RPMI8226 (cell line): Measurements from ENCODE around the gene ADARB2.

Source experiments
- DNase-seq: peaks from one replicate; pipeline ENCODE4 v3.0.0-alpha.2; 2015

ADARB2 gene

DNA sequence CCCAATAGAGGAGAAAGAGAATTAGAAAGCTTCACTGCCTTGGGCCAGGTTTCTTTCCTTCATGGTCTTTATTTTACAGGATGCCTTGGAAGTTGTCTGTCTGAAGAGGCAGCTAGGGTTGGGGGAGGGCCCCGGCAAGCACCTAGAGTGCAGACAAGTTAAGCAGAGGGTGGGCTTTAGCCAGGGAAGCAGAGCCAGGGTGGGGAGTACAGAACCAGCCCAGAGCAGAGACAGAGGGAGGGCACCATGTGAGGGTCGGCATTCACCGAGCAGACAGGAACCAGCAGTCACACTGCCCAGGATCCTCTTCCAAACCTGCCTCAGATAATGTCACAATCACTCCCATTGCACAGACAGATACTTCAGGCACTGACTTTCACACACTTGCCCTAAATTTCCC lies 75.9 kb downstream of the ADARB2 start:
- no peak for DNase-seq

DNA sequence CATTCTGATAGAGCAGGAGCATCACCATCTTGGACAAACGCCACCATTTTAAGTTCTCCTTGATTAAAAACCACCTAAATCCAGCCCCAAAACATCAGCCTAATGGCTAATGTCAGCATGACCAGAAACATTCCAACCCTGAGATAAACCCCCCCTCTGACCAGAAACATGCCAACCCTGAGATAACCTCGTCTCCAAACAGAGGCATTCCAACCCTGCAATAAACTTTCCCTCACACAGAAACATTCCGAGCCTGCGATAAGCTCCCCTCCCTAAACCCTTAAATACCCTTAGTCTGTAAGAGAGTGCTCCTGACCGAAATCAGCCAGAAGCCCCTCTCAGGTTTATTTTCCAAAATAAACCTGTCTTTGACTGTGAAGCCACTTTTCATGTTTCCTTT lies 76.5 kb downstream of the ADARB2 start:
- DNase-seq: no peak

DNA sequence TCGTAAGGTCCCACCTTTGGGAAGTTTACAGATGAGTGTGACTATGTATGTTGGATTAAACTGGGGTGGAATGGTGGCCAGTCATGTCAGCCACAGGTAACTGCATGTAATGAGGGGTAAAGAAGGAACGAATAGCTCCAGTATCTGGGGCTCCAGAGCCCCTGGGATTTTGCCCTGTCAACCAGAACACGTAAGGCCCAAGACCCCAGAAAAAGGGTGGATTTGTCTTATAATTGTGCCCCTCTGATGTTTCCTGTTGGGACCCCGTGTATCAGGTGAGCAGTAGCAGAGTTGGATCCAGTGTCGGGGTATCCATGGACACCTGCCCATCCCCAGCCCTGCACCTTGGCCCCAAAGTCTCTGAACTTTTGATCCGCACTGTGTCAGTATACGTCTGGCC lies 76.9 kb downstream of the ADARB2 start:
- DNase-seq: no peak

DNA sequence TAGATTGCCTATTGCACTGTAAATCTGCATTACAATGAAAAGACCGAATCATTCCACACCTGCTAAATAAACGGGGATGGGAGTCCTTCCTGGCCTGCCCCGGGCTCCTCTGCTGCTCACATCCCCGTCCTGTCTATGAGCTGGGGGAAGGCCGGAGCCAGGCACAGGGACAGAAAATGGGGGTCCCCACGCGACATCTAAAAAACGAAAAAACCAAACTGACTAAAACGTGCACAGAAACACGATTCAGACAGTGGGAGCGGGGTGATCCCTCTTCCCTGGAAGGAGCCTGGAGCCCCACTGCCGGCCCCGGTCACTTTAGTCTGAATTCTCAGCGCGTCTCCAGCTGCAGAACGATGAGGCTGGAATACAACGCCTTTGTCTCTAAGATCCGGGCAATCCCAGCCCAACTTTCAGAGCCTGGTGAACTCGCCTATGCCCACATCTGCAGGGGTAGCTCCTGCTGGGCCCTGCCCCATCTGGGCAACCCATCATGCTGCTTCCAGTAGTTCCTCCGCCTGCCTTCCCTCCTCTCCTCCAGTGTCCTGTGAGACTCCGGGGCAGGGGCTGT lies 78.0 kb downstream of the ADARB2 start:
- DNase-seq: no peak

DNA sequence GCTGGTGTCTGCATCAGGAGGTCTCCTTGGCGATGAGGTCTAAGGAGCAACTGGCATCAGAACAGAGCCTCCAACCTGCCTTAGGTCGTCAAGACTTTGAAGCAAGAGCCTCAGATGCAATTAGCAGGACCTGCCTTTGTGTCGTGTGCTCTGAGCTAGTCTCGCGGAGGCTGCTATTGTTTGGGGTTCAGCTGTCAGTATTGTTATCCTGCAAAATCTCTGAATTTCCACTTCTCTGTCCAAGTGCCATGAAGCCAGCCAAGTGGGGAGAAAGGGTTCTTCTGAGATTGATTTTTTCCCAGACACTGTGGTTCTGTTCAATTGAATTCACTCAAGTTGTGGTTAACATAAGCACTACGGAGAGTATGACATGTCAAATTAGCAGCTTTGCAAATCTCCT lies 78.7 kb downstream of the ADARB2 start:
- DNase-seq: no peak

DNA sequence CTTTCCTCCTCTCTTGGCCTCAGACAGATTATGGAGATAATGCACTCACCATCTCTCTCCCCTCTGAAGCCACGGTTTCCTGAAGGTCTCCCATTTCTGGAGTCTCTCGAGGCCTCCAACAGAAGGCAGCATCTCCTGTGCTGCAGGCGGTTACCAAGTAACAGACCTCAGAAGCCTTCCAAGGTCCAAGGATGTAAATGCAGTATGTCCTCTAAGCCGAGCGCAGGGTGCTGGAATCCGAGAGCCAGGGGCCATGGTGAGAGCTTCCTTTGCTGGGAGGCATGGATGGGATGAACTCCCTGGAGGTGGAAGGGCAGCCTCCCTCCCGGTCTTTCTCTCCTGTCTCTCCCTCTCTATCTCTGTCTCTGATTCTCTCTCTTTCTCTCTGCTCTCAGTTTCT lies 79.8 kb downstream of the ADARB2 start:
- DNase-seq: no peak

DNA sequence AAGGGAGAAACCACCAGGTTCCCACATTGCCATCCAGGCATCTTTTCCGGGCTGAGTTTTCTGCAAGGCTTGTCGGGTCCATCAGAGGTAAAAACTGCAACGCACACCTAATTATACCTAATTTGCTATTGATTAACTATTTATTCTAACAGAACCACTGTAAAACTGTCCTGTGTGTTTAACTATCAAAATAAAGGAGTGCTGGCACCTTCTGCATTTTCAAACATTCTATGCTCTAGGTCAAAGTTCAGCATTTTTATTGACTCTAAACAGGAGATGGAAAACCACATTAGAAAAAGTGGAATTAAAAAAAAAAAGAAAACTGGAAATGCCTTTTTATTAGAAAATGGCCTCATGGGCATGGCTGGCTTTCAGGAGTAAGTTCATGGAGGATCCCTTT lies 82.0 kb downstream of the ADARB2 start:
- DNase-seq: no peak

DNA sequence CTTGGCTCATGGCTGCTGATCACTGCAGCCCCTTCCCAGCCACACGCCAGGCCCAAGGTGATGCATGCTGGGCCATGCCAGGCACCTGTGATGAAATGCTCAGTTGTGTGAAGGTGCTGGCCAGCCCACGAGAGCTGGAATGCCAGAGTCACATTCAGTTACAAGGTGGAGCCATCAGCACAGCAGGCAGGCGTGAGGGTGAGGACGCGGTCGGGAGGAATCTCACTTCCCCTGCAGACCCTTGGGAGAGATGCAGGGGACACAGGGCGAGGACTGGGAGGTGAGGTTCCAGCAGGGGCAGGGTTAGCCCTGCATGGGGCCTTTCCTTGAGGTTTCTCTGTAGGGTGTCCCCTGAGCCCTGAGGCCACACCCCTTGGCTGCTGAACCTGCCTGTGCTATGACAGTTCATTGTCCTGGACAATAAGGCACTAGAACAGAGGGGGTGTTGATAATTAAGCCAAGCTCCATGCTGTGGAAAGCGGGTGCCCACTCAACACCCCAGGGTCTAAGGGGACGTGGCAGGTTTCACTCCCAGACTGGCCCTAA lies 82.4 kb downstream of the ADARB2 start:
- no peak for DNase-seq

DNA sequence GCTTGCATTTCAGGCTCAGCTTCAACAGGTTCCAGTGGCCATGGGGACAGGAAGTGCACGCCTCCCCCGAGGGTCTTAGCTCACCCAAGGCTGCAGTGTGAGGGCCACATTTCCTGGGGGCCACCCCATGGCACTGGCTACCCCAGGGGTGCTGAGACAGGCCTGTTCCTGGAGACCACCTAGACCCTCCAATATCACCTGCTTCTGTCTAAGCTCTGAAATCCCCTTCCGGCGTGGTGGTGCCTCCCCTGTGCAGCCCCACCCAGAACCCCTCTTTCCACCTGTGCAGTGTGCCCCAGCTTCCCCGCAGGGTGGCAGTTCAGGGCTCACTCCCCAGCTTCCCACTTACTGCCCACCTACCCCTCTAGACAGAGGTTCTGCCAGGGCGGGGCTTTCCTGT lies 83.1 kb downstream of the ADARB2 start:
- DNase-seq: no peak

DNA sequence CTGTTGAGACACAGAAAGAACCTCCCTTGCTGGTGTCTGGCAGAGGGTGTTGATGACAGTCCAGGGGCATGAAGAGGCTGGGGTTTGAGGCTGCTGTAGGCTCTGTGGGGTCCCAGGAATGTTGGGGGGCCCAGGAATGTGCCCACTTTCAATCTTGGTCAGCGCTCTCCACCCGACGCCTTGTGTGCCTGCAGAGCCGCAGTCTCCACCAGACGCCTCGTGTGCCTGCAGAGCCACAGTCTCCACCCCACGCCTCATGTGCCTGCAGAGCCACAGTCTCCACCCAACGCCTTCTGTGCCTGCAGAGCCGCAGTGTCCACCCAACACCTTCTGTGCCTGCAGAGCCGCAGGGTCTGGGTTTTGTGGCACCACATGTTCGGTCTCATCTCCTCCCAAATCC lies 84.0 kb downstream of the ADARB2 start:
- DNase-seq: no peak

DNA sequence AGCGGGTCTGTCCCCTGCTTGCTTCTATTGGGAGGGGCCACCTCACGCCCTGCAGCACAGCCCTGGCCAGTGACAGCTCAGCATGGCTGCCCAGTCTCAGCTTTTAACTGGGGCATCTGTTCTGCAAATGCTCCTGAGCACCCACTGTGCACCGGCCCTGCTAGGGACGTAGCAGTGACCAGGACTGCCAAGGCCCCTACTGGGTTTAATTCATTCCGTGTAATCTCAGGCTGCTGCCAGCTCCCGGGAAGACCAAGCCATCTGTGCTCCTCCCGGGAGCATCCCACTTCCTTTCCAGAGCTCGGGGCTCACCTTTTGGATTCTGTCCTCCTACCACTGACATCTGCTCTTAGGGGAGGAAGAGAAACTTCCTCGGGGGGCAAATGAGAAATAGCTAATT lies 85.2 kb downstream of the ADARB2 start:
- no peak for DNase-seq

DNA sequence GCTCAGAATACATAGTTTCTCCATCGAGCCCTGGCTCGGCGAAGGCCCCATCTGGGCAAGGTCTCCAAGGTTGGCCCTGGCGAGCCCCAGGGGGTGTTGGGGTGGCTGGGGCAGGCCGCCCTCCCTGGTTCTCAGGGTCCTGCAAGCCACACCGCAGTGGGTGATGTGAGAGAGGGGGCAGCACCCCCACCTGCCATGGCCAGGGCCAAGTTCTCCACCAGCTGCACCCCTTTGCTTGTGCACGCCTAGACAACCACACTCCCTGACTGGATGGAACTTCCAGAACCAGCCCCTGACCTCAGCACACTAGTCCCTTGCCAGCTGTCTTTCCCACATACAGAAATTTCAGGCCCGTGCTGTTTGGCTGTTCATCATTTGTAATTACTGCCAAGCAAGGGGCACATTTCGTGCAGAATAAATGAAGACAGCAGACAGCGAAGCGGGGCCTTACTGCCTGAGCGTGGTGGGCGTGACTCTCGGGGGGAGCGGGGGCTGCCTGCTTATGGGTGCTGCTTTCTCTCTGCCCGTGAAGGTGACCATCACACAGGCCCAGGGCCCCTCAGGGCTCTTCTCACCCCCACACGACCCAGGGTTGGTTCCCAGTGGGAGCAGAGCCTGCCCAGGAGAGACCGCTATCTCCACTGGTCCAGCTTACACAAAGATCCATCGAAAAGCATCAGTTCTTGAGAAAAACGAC lies 85.9 kb downstream of the ADARB2 start:
- DNase-seq: no peak

DNA sequence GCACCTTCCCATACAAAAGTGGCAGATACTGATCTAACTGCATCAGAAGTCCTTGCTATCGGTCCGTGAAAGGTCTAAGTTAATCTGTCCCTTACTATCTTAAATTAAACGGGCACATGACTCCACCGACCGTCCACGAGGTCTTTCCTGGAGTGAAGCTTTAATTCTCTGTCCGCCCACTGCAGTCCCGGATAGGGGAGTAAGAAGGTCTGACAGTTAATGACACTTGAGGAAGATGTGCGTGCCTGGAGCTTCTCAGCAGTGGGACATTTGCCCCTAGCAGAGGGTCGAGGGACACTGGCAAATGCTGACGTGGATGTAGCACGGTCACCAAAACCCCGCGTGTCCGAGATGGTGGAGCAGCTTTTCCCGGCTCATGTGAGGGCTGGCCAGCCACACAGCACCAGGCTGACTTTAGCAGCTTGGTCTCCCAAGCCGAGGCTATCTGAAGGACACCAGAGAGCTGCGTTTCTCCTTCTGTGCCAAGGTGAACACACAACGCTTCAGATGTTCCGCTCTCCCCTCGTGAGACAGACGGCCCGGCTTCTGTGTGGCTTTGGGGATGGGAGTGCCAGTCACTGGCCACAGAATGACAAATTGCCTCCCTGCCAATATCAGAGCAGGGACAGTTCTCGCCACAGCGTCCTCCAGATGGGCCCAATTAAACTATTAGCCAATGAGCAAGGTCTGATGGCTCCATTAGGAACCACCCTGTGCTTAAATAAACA lies 86.6 kb downstream of the ADARB2 start:
- no peak for DNase-seq

DNA sequence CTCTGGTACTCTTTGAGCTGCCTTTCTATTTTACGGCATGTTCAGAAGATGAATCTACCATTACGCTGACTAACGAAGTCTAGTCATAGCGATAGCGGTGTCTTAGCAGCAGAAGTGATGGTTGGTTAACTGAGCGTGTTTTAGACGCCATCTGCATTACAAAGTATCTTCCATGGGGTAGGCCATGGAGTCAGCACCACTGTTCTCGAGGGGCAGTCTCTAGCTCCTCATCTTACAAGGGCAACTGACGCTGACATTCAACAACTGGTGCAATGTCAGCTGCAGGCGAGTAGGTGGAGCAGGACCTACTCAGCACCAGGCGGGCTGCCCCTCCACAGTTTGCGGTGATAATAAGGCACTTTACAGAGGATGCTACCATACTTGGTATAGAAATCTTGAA lies 88.7 kb downstream of the ADARB2 start:
- DNase-seq: no peak

DNA sequence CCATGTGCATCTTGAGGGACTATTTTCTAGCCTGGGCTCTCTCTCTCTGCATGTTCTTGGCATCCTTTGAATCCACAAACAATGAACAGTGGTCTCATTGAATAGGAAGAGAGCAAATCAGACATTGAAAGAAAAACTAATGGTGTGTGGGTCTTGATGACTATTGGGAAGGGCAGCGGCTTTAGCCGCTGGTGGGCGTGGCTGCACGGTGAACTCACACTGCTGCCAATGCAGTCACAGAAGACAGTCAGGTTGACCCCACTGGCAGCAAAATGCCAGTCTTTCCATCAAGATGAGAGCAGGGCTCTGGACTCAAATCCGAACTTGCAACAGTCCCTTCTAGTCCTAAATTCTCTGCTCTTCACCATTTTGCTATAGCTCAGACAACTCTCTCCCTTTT lies 91.0 kb downstream of the ADARB2 start:
- DNase-seq: no peak

DNA sequence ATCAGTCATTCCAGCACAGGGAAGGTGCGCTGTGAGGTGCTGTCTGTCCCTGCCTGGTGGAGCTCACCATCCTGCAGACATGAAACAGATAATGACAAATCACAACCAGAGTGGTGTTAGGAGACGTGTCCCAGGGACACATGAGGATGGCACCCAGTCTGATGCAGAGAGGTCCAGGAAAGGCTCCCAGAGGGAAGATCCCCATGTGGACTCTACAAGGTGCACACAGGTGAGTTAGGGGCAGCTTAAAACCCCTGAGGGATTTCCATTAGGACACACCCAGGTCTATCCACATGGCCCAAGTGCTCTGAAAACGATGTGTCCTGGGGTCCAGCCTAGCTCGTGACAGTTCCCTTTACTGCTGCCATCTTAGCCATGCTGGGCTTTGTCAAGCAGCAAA lies 91.4 kb downstream of the ADARB2 start:
- no peak for DNase-seq

DNA sequence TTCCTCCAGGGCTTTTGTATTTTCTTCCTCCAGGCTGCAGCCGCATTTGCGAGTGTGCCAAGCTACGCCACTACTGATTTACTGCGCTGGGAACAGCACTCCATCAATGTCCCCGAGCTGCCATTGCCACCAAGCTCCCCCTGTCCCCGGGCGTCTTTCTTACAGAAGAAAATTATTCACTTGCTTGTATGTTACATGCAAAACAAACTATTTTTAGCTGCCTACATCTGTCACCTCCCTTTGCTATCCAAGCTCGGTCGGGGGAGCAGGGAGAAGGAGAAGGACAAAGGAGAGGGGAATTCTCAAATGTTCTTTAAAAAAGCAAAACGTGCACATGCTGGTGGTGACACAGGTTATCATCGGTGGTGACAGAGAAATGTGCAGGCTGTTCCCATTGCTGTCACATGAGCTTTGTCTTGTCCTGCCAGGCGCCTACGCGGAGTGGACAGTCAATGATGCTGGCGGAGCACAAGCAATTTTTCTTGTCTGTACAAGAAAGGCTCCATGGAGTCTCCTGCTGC lies 93.1 kb downstream of the ADARB2 start:
- DNase-seq: no peak

DNA sequence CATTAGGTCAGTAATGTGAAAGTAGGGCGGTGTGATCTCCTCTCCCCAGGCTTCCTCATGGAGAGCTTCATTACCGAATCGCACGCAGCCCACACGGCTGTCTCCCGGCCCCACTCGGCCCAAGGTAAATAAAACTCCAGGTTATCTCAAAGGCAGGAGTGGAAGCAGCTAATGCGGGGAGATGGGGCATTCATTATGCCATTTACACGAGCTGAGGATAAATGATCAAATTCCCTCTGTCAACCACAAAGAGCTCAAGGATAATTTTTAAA lies 93.5 kb downstream of the ADARB2 start:
- DNase-seq: no peak

DNA sequence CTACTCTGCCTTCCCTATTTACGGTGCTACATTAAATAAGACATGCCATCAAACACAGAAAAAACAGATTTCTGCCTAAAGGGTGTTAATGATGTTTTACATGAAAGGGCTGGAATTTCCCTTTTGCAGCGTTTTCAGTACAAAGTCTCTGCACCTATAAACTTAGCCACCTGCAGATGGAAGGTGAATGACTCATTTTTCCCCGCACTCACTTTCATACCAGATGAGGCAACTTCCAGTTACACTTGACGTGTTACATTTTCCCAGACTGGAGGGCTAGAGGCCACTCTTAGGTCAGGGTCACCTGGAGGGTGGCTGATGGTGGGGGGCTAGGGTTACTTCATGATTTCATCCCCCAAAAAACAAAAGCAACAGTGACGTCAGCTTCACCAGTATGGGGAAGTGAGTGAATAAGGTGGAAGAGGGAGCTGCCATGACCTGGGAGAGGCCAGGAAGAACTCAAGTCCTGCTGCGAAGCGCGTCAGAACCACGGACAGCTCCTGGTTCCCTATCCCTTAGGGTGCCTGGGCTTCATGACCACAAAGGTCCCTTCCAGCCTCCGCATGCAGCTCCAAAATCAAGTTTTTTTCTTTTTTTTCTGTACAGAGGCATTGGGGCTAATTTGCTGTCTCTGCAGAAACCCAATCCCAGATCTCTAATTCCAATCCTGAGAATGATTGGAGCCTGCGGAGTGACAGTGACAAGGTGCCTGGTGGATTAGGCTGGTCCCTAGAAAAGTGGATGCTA lies 94.0 kb downstream of the ADARB2 start:
- DNase-seq: peak; percentile 56

DNA sequence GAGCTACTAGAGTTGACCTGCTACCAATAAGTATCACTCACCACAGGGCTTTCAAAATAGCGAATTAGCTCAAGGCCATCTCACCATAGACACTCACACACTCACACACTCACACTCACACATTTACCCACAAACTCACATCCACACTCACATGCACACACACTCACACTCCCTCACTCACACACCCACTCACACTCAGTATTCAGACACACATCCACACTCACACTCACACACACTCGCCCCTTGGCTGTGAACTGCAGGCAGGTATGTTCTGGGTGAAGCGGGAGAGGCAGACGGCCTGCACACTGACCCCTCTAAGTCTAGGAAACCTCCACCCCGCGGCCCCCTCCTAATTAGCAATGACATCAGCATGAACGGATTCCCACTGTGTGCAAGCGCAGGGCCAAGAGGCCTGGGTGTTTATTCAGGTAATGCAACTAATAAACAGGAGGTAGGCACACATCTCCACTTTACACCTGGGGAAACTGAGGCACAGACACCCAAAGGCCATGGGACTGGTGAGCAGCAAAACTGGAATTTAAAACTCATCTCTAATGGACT lies 94.6 kb downstream of the ADARB2 start:
- DNase-seq: no peak

DNA sequence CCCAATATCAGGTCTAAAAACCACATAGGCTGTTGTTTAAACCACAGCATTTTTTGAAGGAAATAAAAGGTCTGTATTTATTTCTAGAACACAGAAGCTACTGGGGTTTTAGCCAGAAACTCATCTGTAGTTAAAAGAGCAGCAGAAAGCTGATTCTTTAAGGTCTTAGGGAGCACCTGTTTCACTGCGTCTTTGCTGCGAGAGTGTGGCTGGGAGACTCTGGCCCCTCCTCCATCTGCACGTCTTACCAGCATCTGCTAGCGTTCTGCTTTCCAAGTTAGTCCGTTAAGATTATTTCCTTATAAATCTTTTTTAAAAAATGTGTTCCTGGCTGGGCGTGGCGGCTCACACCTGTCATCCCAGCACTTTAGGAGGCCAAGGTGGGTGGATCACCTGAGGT lies 95.9 kb downstream of the ADARB2 start:
- peak; percentile 23 for DNase-seq

DNA sequence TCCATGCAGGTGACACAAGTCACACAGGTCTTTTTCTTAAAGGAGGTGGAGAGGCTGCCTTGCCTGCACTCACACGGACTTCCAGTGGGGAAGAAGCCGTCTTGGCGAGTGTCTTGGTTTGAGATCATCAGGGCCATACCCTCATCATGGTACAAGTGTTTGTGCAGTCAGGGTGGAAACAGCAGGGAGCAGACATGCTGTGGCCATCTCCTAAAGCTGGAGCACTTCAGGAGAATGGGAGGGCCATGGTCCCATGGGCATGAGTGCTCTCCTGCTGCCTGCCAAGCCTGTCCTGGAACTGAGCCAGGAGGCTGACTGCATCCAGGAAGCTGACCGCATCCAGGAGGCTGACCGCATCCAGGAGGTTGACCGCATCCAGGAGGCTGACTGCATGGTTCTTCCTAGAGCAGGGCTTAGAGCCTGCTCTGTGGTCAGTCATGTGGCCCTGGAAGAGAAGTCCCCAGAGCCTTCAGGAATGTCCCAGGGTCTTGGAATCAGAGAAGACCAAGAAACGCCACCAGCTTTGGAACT lies 98.4 kb downstream of the ADARB2 start:
- no peak for DNase-seq

DNA sequence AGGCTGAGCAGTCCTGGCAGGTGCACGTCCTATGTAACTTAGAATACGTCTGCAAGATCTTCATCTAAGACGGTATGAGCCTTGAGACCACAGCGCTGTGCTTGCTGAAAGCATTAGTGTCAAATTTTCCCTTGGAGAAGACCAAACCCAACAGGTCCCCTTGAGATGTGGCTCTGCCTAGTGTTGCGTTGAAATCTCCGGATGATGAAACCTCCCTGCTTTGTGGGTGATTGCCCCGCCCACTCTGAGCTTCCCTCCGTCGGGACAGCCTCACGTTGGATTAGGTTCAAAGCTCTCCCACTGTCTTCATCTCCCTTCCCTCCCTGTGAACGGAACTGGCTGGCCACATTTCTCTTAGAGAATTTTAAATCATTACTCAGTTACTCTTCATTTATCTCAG lies 102.0 kb downstream of the ADARB2 start:
- no peak for DNase-seq
